A549 (cell line): ENCODE data around the gene DIP2A. TPM values are rescaled to one million over a fixed set of nuclear protein-coding genes. Genes with fewer than 3 reads are reported as not detected.

Experiments
- ATAC-seq, 2 experiments: fragments of 200-7000 bp in 1 of 2; fragments of >200 bp in 1 of 2; cut with Nextera tagmentation in 1 of 2; cut with Tn5 transposase in 1 of 2; 3 replicates each; pipeline versions ENCODE4 v1.8.0 to v1.9.1; 2018 to 2020; ENCODE audit warnings: mild to moderate bottlenecking in 1 of 2, moderate library complexity in 1 of 2
- CTCF ChIA-PET: fragments of 300-600 bp; sonication (Branson Sonifier 250); formaldehyde crosslinking; extraction: SDS; loops from one replicate; lab custom pipeline; 2021; ENCODE audit warnings: antibody characterized with exemption, inconsistent platforms; lab: Yijun Ruan, JAX
- POLR2A ChIA-PET: fragments of 350-600 bp; formaldehyde crosslinking; extraction: SDS; loops from one replicate; lab custom pipeline; 2021; ENCODE audit warnings: antibody characterized with exemption, inconsistent platforms; lab: Yijun Ruan, JAX
- DNase-seq, 2 experiments: peaks; one replicate each; pipeline versions ENCODE4 v3.0.0 to v3.0.0-alpha.2; 2011 to 2016; ENCODE audit warnings: low read depth in 1 of 2, low spot score in 1 of 2
- FAIRE-seq: peaks from 2 replicates; lab custom pipeline; 2011; peaks lifted over from hg19 to GRCh38; lab: Jason Lieb, UNC
- H3K27ac ChIP-seq, 2 experiments: fragments of >200 bp; sonication (Bioruptor Twin); formaldehyde crosslinking; 3 replicates each; pipeline ENCODE4 v1.5.1; 2016 to 2017
- H3K4me1 ChIP-seq: fragments of >200 bp; sonication (Bioruptor Twin); formaldehyde crosslinking; 3 replicates; pipeline ENCODE4 v1.6.1; 2016
- H3K4me2 ChIP-seq: fragments of >200 bp; sonication (Bioruptor Twin); formaldehyde crosslinking; 3 replicates; pipeline ENCODE4 v1.6.1; 2016
- H3K4me3 ChIP-seq: fragments of >200 bp; sonication (Bioruptor Twin); formaldehyde crosslinking; 3 replicates; pipeline ENCODE4 v1.5.1; 2016
- H3K9me3 ChIP-seq: fragments of >200 bp; sonication (Bioruptor Twin); formaldehyde crosslinking; 3 replicates; pipeline ENCODE4 v1.6.1; 2016
- BCL3 ChIP-seq: fragments of >200 bp; sonication (Bioruptor Twin); formaldehyde crosslinking; IDR thresholded peaks from 3 replicates; pipeline ENCODE4 v1.6.1; 2016
- BHLHE40 ChIP-seq: IDR thresholded peaks from 2 replicates; pipeline ENCODE4 v1.6.1; 2012; ENCODE audit warnings: low read depth, low read length, inconsistent platforms
- CHD4 ChIP-seq: fragments of 200-600 bp; sonication (generic); IDR thresholded peaks from 2 replicates; pipeline ENCODE4 v1.6.1; 2016; ENCODE audit warnings: antibody characterized with exemption, mild to moderate bottlenecking, borderline replicate concordance
- E2F6 ChIP-seq: IDR thresholded peaks from 2 replicates; pipeline ENCODE4 v1.6.1; 2012; ENCODE audit warnings: low read depth, borderline replicate concordance
- FOSL2 ChIP-seq, 2 experiments: fragments of 450-650 bp in 1 of 2; fragments of >200 bp in 1 of 2; sonication (Bioruptor Twin) in 1 of 2; formaldehyde crosslinking; IDR thresholded peaks; 2 replicates each; pipeline versions ENCODE4 v1.5.0 to v1.6.1; 2016 to 2020; ENCODE audit warnings: mild to moderate bottlenecking in 1 of 2, moderate library complexity in 1 of 2
- GATA3 ChIP-seq: IDR thresholded peaks from 2 replicates; pipeline ENCODE4 v1.6.1; 2012; ENCODE audit warnings: borderline replicate concordance
- HDAC2 ChIP-seq: fragments of 200-600 bp; sonication (generic); IDR thresholded peaks from 2 replicates; pipeline ENCODE4 v1.6.1; 2016
- HOXA7 ChIP-seq: fragments of 250-450 bp; sonication (Bioruptor Pico); IDR thresholded peaks from 2 replicates; pipeline ENCODE4 v1.5.0; 2020; ENCODE audit warnings: mild to moderate bottlenecking, moderate library complexity
- HOXB13 ChIP-seq: fragments of 250-450 bp; sonication (Bioruptor Pico); IDR thresholded peaks from 2 replicates; pipeline ENCODE4 v1.5.0; 2020; ENCODE audit warnings: low read depth, mild to moderate bottlenecking, moderate library complexity
- HOXB5 ChIP-seq: fragments of 250-450 bp; sonication (Bioruptor Pico); IDR thresholded peaks from 2 replicates; pipeline ENCODE4 v1.5.0; 2020; ENCODE audit warnings: mild to moderate bottlenecking, moderate library complexity
- KDM1A ChIP-seq: fragments of 200-600 bp; sonication (generic); IDR thresholded peaks from 2 replicates; pipeline ENCODE4 v1.6.1; 2016; ENCODE audit warnings: low read depth, mild to moderate bottlenecking
- MAFK ChIP-seq: fragments of 450-650 bp; IDR thresholded peaks from 2 replicates; pipeline ENCODE4 v1.6.1; 2014; ENCODE audit not compliant: partially characterized antibody
- MAZ ChIP-seq: fragments of 150-350 bp; IDR thresholded peaks from 2 replicates; pipeline ENCODE4 v1.6.1; 2014; ENCODE audit warnings: antibody characterized with exemption, low read depth, low read length, borderline replicate concordance
- NPAS2 ChIP-seq: fragments of 250-450 bp; sonication (Bioruptor Pico); IDR thresholded peaks from 2 replicates; pipeline ENCODE4 v1.8.0; 2022; ENCODE audit warnings: mild to moderate bottlenecking, moderate library complexity, borderline replicate concordance
- POLR2A ChIP-seq: IDR thresholded peaks from 2 replicates; pipeline ENCODE4 v1.6.1; 2012; ENCODE audit warnings: mild to moderate bottlenecking, low read length
- RAD21 ChIP-seq, 2 experiments: fragments of >200 bp in 1 of 2; sonication (Bioruptor Twin) in 1 of 2; formaldehyde crosslinking in 1 of 2; IDR thresholded peaks in 1 of 2; conservative IDR thresholded peaks in 1 of 2; 2 replicates in 1 of 2; 3 replicates in 1 of 2; pipeline ENCODE4 v1.6.1; 2012 to 2018; ENCODE audit warnings: inconsistent platforms in 1 of 2
- REST ChIP-seq: fragments of 200-600 bp; sonication (generic); IDR thresholded peaks from 2 replicates; pipeline ENCODE4 v1.6.1; 2016; ENCODE audit warnings: antibody characterized with exemption, mild to moderate bottlenecking, moderate library complexity
- RNF2 ChIP-seq: fragments of 200-600 bp; sonication (generic); IDR thresholded peaks from 2 replicates; pipeline ENCODE4 v1.6.1; 2016; ENCODE audit warnings: low read depth, mild to moderate bottlenecking, antibody characterized with exemption, moderate library complexity, borderline replicate concordance
- SMC3 ChIP-seq: fragments of >200 bp; sonication (Bioruptor Twin); formaldehyde crosslinking; IDR thresholded peaks from 3 replicates; pipeline ENCODE4 v1.6.1; 2018; ENCODE audit warnings: inconsistent platforms
- SREBF2 ChIP-seq: fragments of 450-650 bp; IDR thresholded peaks from 2 replicates; pipeline ENCODE4 v1.6.1; 2014; ENCODE audit warnings: mild to moderate bottlenecking, moderate library complexity
- TP53 ChIP-seq: fragments of 250-450 bp; sonication (Bioruptor Pico); IDR thresholded peaks from 2 replicates; pipeline ENCODE4 v1.5.0; 2021; ENCODE audit warnings: mild to moderate bottlenecking, moderate library complexity
- WGBS: methylation state at CpG from one replicate; pipeline ENCODE4 v1.1.6; 2017; ENCODE audit errors: missing lambda C conversion rate; 5-methylcytosine and 5-hydroxymethylcytosine counted together
- polyA plus RNA-seq, 4 experiments: library from polyadenylated mRNA; depleted of rRNA in 3 of 4; stranded (reverse); fragments of >200 nt; fragmentation: RNase III in 1 of 4; extraction: RNeasy Plus Mini Kit Qiagen cat#74134 plus additional on column Dnase treatment in 1 of 4; gene quantifications; 2 replicates in 3 of 4; 3 replicates in 1 of 4; pipeline ENCODE4 v1.2.3, GENCODE V29; 2011 to 2017

Gene DIP2A
- polyA plus RNA-seq, 2 of the 4 experiments (the other 2 are of a cell fraction) = 13.3 to 18.4 TPM

- no peak for TF ChIP-seq BCL3
- no peak for TF ChIP-seq HOXA7 (CRISPR knock-in tag)
- TF ChIP-seq MAFK = no peak
- no peak for TF ChIP-seq RNF2
- TF ChIP-seq TP53 (CRISPR knock-in tag) = no peak
- TF ChIP-seq HOXB5 = no peak
- no peak for TF ChIP-seq SREBF2
- no peak for TF ChIP-seq RAD21 (conservative IDR thresholded peaks at IDR 0.05 in 1 of 2, IDR thresholded peaks at IDR 0.05 in 1 of 2)
These were observed 96.5 kb downstream of the DIP2A start (continued) for GRCh38 chr21:46555225-46555617.

- Histone ChIP-seq H3K4me1 (no peaks in the 10 kb centered on the region), H3K4me3 (no peak overlapping the region), H3K27ac (no peak overlapping the region), H3K9me3 (no peaks in the 10 kb centered on the region), H3K4me2 (no peak overlapping the region)
- CTCF ChIA-PET = no interaction called here
- TF ChIP-seq MAFK = no peak
- TF ChIP-seq GATA3 = no peak
- no peak for TF ChIP-seq KDM1A
- no peak for DNase-seq
- POLR2A ChIA-PET = no interaction called here
- no peak for ATAC-seq
- 91% methylated on average over 16 of the region's 16 CpGs for WGBS
- FAIRE-seq = no peak
These were observed 97.0 kb downstream of the DIP2A start for GRCh38 chr21:46555678-46556077.

- 91% methylated on average over 13 of the region's 13 CpGs for WGBS
- no peaks in the 10 kb centered on the region for H3K9me3 ChIP-seq
- H3K27ac ChIP-seq = no peak overlapping the region
- H3K4me3 ChIP-seq = no peak overlapping the region
- no peak for ATAC-seq
- no peak for FAIRE-seq
- no peaks in the 10 kb centered on the region for H3K4me1 ChIP-seq
- DNase-seq = no peak
- no peak for TF ChIP-seq NPAS2
- TF ChIP-seq FOSL2 (IDR thresholded peaks at IDR 0.05) = no peak
- TF ChIP-seq FOSL2 (CRISPR knock-in tag; IDR thresholded peaks at IDR 0.05) = no peak
- no peak for TF ChIP-seq KDM1A
- TF ChIP-seq E2F6 = no peak
- TF ChIP-seq HDAC2 = no peak
- TF ChIP-seq HOXB13 = no peak
- no peak for TF ChIP-seq REST
- TF ChIP-seq BHLHE40 = no peak
- no peak for TF ChIP-seq RNF2
- no peak for TF ChIP-seq CHD4
- no peak for TF ChIP-seq MAZ
- TF ChIP-seq POLR2A = no peak
- TF ChIP-seq SMC3 = no peak
- H3K4me2 ChIP-seq = no peak overlapping the region
- ChIA-PET POLR2A (no interaction called here), CTCF (interaction anchor here (1.3 kb wide), 1 partner anchor 10 kb away, joined by 3 read pairs; no protein-coding TSS in a partner anchor)
These were observed 98.1 kb downstream of the DIP2A start for GRCh38 chr21:46556802-46557201.
